Right lobe of liver (tissue), 6 donors: Measurements from ENCODE around the gene GALNT13. TPM values are rescaled to one million over a fixed set of nuclear protein-coding genes. Genes with fewer than 3 reads are reported as not detected.

Source experiments
- ATAC-seq, 4 donors: fragments of 200-7000 bp; cut with Tn5 transposase; one replicate each; pipeline ENCODE4 v1.9.1; 2020; ENCODE audit warnings: mild to moderate bottlenecking in 4 of 4, moderate library complexity in 4 of 4
- DNase-seq, 3 donors: peaks; one replicate each; pipeline ENCODE4 v3.0.0-alpha.2; 2020
- H3K27ac ChIP-seq, 3 donors: fragments of 200-600 bp; one replicate each; pipeline ENCODE4 v1.8.0; 2022
- H3K27me3 ChIP-seq, 2 donors: fragments of 200-600 bp; one replicate each; pipeline ENCODE4 v1.8.0; 2022
- H3K36me3 ChIP-seq, 4 donors: fragments of 200-600 bp; sonication (generic) in 1 of 4; one replicate each; pipeline versions ENCODE4 v1.5.1 to v1.8.0; 2017 to 2022; ENCODE audit warnings: control low read depth in 1 of 4
- H3K4me1 ChIP-seq, 4 donors: fragments of 200-600 bp; sonication (generic) in 1 of 4; one replicate each; pipeline versions ENCODE4 v1.5.1 to v1.8.0; 2017 to 2022; ENCODE audit warnings: control low read depth in 1 of 4
- H3K4me3 ChIP-seq, 3 donors: fragments of 200-600 bp; one replicate each; pipeline ENCODE4 v1.8.0; 2022
- H3K9me3 ChIP-seq, 4 donors: fragments of 200-600 bp; sonication (generic) in 1 of 4; one replicate each; pipeline versions ENCODE4 v1.5.1 to v1.8.0; 2017 to 2022; ENCODE audit warnings: control low read depth in 1 of 4
- POLR2A ChIP-seq: fragments of 450-650 bp; IDR thresholded peaks from one replicate; pipeline ENCODE4 v1.6.1; 2017; ENCODE audit warnings: antibody characterized with exemption, mild to moderate bottlenecking
- WGBS: methylation state at CpG from one replicate; pipeline ENCODE4 v1.1.6; 2018; ENCODE audit warnings: low coverage, low lambda C conversion rate; ENCODE audit not compliant: insufficient coverage; ENCODE audit errors: missing lambda C conversion rate; 5-methylcytosine and 5-hydroxymethylcytosine counted together
- intact Hi-C, 2 donors: fragments of 100-400 bp; cut with DNase I; formaldehyde crosslinking; loops; one replicate each; pipeline versions ENCODE4 v1.11.2 to v1.14.1; 2022
- total RNA-seq, 6 experiments: library from RNA; depleted of rRNA in 2 of 6; stranded (reverse); fragments of >200 nt in 2 of 6; fragmentation: NEBNext Ultra II Directional in 3 of 6; extraction: Animal tissue kit (Norgen Biotek cat#: 25700) in 3 of 6; gene quantifications; one replicate each; pipeline versions ENCODE4 v1.1.0 to v1.2.4, GENCODE V29; 2016 to 2023
- TF ChIP-seq, protein P1 (sequence below), 4 donors: fragments of 200-600 bp in 3 of 4; fragments of 450-650 bp in 1 of 4; IDR thresholded peaks; one replicate each; pipeline versions ENCODE4 v1.5.1 to v1.8.0; 2016 to 2022; ENCODE audit warnings: antibody characterized with exemption in 4 of 4, mild to moderate bottlenecking in 2 of 4
- donor health status: DM: no; HTN: yes; CAD: no.
- donor health status: DM: no; HTN: no; CAD: no.
- donor health status: DM: no; HTN: no; CAD: no.
- donor health status: DM: no; HTN: yes; CAD: no.
- donor health status: DM: no; HTN: yes; CAD: no.

Gene GALNT13
- total RNA-seq, 6 experiments from 2014 or later = not detected

DNA sequence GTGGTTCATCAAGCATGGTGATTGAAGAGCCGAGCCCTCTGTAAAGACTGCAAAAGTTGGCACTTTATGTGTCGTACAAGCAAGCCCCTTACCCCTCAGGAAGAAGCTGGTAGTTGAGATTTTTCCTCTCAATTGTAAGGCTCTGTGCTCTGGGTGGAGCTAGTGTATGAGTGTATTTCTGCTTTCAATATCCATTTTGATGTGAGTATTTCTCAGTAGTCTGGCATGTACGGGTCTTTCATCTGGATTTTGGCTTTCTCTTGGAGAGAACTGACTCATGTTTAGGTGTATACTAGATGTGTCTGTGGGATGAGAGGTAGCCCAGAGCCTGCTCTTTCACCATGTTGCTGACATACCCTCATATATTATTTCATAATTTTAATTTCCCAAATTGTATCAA is 420.2 kb downstream of the GALNT13 start:
- no peak for DNase-seq
- 55% methylated on average over 3 of the region's 3 CpGs for WGBS
- TF ChIP-seq, protein P1, sequence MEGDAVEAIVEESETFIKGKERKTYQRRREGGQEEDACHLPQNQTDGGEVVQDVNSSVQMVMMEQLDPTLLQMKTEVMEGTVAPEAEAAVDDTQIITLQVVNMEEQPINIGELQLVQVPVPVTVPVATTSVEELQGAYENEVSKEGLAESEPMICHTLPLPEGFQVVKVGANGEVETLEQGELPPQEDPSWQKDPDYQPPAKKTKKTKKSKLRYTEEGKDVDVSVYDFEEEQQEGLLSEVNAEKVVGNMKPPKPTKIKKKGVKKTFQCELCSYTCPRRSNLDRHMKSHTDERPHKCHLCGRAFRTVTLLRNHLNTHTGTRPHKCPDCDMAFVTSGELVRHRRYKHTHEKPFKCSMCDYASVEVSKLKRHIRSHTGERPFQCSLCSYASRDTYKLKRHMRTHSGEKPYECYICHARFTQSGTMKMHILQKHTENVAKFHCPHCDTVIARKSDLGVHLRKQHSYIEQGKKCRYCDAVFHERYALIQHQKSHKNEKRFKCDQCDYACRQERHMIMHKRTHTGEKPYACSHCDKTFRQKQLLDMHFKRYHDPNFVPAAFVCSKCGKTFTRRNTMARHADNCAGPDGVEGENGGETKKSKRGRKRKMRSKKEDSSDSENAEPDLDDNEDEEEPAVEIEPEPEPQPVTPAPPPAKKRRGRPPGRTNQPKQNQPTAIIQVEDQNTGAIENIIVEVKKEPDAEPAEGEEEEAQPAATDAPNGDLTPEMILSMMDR (IDR thresholded peaks at IDR 0.05) = no peak
- no peak for TF ChIP-seq POLR2A
- Histone ChIP-seq H3K27ac (no peak overlapping the region), H3K4me1 (no peaks in the 10 kb centered on the region), H3K9me3 (no peaks in the 10 kb centered on the region), H3K4me3 (no peak overlapping the region), H3K36me3 (no peaks in the 10 kb centered on the region), H3K27me3 (no peaks in the 10 kb centered on the region)
- intact Hi-C loops = no loop called here
- ATAC-seq = no peak

DNA sequence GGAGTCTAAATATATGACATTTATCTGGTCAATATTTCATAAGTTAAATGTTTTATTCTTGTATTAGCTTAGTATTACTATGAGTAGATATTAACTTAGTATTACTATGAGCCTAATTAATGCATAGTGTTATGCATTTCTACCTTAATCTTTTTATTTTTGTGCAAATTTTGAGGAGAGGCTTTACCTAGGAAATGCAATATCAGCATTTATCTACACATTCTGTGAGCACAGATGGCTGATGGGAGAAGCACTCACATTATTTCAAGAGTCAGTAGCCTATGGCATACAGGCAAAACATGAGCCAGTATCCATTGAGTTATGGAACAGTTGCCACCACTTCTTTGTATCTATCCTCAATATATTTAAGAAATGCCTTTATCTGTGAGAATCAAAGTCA is 422.1 kb downstream of the GALNT13 start:
- no peak for ATAC-seq
- no peaks in the 10 kb centered on the region for H3K36me3 ChIP-seq
- no peaks in the 10 kb centered on the region for H3K9me3 ChIP-seq
- no peak for TF ChIP-seq POLR2A
- TF ChIP-seq, protein P1 (IDR thresholded peaks at IDR 0.05) = no peak
- intact Hi-C loops = no loop called here
- H3K27ac ChIP-seq = no peak overlapping the region
- H3K4me3 ChIP-seq = no peak overlapping the region
- DNase-seq = no peak
- no peaks in the 10 kb centered on the region for H3K27me3 ChIP-seq
- H3K4me1 ChIP-seq = no peaks in the 10 kb centered on the region

DNA sequence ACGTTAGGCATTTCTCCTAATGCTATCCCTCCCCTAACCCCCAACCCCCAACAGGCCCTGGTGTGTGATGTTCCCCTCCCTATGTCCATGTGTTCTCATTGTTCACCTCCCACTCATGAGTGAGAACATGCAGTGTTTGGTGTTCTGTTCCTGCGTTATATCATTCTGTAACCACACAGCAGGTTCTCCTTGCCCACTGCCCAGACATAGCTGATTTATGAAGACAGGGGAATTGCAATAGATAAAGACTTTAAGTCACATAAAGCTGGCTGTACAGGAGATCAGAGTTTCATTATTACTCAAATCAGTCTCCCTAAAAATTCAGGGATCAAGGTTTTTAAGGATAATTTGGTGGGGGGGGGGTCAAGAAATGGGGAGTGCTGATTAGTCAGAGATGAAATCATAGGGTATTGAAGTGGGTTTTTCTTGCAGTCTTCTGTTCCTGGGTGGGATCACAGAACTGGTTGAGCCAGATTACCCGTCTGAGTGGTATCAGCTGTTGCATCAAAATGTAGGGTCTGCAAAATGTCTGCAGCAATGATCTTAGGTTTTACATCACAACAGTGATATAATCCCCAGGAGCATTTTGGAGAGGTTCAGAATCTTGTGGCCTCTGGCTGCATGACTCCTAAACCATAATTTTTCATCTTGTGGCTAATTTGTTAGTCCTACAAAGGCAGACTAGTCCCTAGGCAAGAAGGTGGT is 434.7 kb downstream of the GALNT13 start:
- ATAC-seq (no peak), DNase-seq (no peak)
- Histone ChIP-seq H3K27me3 (no peaks in the 10 kb centered on the region), H3K4me1 (no peaks in the 10 kb centered on the region), H3K9me3 (no peaks in the 10 kb centered on the region), H3K4me3 (no peak overlapping the region), H3K27ac (no peak overlapping the region), H3K36me3 (no peaks in the 10 kb centered on the region)
- no peak for TF ChIP-seq POLR2A
- TF ChIP-seq, protein P1 (IDR thresholded peaks at IDR 0.05) = no peak
- intact Hi-C loops = no loop called here
- WGBS = 68% methylated on average over 2 of the region's 3 CpGs

DNA sequence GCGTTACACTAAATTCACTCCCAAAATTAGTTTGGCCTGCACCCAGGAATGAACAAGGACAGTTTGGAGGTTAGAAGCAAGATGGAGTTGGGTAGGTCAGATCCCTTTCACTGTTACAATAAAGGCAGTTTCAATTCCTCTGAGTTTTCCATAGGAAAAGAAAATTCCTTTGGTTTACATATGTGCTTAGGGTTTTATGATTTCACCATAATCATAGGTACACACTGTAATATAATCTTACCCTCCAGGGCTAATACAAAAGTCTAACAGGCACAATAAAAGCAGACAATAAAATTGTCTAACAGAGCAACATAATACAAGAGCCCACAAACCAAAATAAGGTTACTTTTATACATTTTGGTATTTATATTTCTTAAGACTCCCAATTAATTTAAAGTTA is 435.3 kb downstream of the GALNT13 start:
- no peak overlapping the region for H3K4me3 ChIP-seq
- no peak overlapping the region for H3K27ac ChIP-seq
- DNase-seq = no peak
- no peaks in the 10 kb centered on the region for H3K27me3 ChIP-seq
- no peaks in the 10 kb centered on the region for H3K36me3 ChIP-seq
- no peaks in the 10 kb centered on the region for H3K4me1 ChIP-seq
- intact Hi-C loops = no loop called here
- WGBS = 62% methylated on average over 1 of the region's 1 CpG
- no peak for ATAC-seq
- H3K9me3 ChIP-seq = no peaks in the 10 kb centered on the region
- no peak for TF ChIP-seq POLR2A
- TF ChIP-seq, protein P1 (IDR thresholded peaks at IDR 0.05) = no peak

DNA sequence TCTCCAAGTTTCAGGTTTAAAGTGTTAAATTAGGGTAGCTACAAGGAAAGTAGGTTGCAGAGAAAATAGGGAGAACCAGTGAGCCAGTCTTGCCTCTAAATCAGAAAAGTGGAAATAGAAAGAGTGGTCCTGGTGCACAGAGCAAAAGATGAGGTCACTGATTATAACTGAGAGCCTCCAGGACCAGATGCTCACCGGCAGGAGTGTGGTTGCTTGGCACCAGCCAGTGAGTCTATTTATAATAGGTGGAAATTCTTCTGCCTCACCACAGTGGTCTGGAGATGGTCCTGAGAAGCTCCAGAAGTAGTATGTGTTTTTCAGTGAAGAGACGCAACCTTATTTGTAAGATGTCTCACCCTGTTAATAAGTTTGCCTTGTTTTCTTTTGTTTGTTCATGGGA is 452.9 kb downstream of the GALNT13 start:
- H3K9me3 ChIP-seq = no peaks in the 10 kb centered on the region
- no peak overlapping the region for H3K4me3 ChIP-seq
- no peaks in the 10 kb centered on the region for H3K36me3 ChIP-seq
- intact Hi-C loops = no loop called here
- H3K4me1 ChIP-seq = no peaks in the 10 kb centered on the region
- no peak for ATAC-seq
- no peak for DNase-seq
- TF ChIP-seq POLR2A = no peak
- TF ChIP-seq, protein P1 (IDR thresholded peaks at IDR 0.05) = no peak
- H3K27ac ChIP-seq = no peak overlapping the region
- WGBS = 75% methylated on average over 2 of the region's 2 CpGs
- no peaks in the 10 kb centered on the region for H3K27me3 ChIP-seq
